ENCODE measurements around the gene RPL31.

The RPL31 gene

GRCh38 chr2:101002562-101003277, 631 bp downstream of the RPL31 start:
- no peaks in the 10 kb centered on the region for H3K9me3 ChIP-seq
- no peak for DNase-seq
- H3K27ac ChIP-seq, result peak overlapping the region; percentile 85 to 91
- no peaks in the 10 kb centered on the region for H3K27me3 ChIP-seq
- no peak for TF ChIP-seq CTCF (IDR thresholded peaks at IDR 0.05)
- peaks cover 38 to 42% (median 42%) of the 10 kb centered on the region in 3 donors for H3K36me3 ChIP-seq
- intact Hi-C loops (cut with DNase I; ENCODE audit: low total_unique reads), result no loop called here
- peak overlapping the region; percentile 80 to 94 for H3K4me3 ChIP-seq
- H3K4me1 ChIP-seq, result peaks cover 0 to 21% (median 12%) of the 10 kb centered on the region in 4 donors

GRCh38 chr2:101003278-101003775, 1.2 kb downstream of the RPL31 start:
- no peak for TF ChIP-seq CTCF (IDR thresholded peaks at IDR 0.05)
- Histone ChIP-seq H3K9me3 (no peaks in the 10 kb centered on the region), H3K27ac (peak overlapping the region; percentile 85 to 91), H3K27me3 (no peaks in the 10 kb centered on the region), H3K4me3 (peak overlapping the region; percentile 80 to 94), H3K4me1 (peaks cover 0 to 21% (median 12%) of the 10 kb centered on the region in 4 donors), H3K36me3 (peaks cover 41 to 48% (median 47%) of the 10 kb centered on the region in 3 donors)
- no peak for DNase-seq
- intact Hi-C loops (cut with DNase I; ENCODE audit: low total_unique reads), result no loop called here

- H3K9me3 ChIP-seq, result no peaks in the 10 kb centered on the region
- H3K27me3 ChIP-seq, result no peaks in the 10 kb centered on the region
- intact Hi-C loops (cut with DNase I; ENCODE audit: low total_unique reads), result loop anchor here (2.0 kb wide), 1 partner anchor 146 kb away; the partner anchor contains the start of gene TBC1D8
- H3K36me3 ChIP-seq, result peaks cover 41 to 58% (median 47%) of the 10 kb centered on the region in 3 donors
- no peak for DNase-seq
- TF ChIP-seq CTCF (IDR thresholded peaks at IDR 0.05), result no peak
- no peak overlapping the region for H3K27ac ChIP-seq
- H3K4me1 ChIP-seq, result peaks cover 0 to 21% (median 12%) of the 10 kb centered on the region in 4 donors
- H3K4me3 ChIP-seq, result no peak overlapping the region
Measured at GRCh38 chr2:101004620-101005325, 2.7 kb downstream of the RPL31 start.

GRCh38 chr2:101006065-101006715, 4.1 kb downstream of the RPL31 start:
- Histone ChIP-seq H3K9me3 (no peaks in the 10 kb centered on the region), H3K4me3 (no peak overlapping the region), H3K27ac (no peak overlapping the region), H3K27me3 (no peaks in the 10 kb centered on the region), H3K36me3 (peaks cover 50 to 70% (median 57%) of the 10 kb centered on the region in 3 donors), H3K4me1 (peaks cover 0 to 21% (median 12%) of the 10 kb centered on the region in 4 donors)
- DNase-seq, result no peak
- TF ChIP-seq CTCF (IDR thresholded peaks at IDR 0.05), result no peak
- intact Hi-C loops (cut with DNase I; ENCODE audit: low total_unique reads), result no loop called here
